Measurements from ENCODE around the gene GAS7. TPM values are rescaled to one million over a fixed set of nuclear protein-coding genes. Genes with fewer than 3 reads are reported as not detected.

GAS7 gene
- total RNA-seq, 1 donor from 2014 or later = 51.3 TPM

GRCh38 chr17:10171581-10171981, 26.8 kb downstream of the GAS7 start:
- DNase-seq (ENCODE audit: low spot score) = peak; percentile 67

- DNase-seq (ENCODE audit: low spot score) = peak; percentile 65
Observed at GRCh38 chr17:10171122-10171571, 27.3 kb downstream of the GAS7 start.

DNA sequence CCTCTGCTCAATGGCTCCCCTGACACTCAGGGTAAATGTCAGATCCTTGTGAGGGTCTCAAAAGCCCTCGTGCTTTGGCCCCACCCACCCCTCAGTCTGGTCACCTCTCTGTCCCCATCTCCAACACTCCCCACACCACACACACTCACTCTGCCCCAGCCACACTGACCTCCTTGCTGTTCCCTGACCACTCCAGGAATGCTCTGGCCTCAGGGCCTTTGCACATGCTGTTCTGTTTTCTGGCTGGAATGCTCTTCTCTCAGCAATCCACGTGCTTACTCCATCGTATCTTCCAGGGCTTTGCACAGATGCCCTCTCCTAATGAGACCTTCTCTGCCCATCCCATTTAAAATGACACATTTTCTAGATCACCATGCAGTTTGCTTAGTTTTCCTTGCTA, 28.2 kb downstream of the GAS7 start:
- no peak for DNase-seq (ENCODE audit: low spot score)

DNA sequence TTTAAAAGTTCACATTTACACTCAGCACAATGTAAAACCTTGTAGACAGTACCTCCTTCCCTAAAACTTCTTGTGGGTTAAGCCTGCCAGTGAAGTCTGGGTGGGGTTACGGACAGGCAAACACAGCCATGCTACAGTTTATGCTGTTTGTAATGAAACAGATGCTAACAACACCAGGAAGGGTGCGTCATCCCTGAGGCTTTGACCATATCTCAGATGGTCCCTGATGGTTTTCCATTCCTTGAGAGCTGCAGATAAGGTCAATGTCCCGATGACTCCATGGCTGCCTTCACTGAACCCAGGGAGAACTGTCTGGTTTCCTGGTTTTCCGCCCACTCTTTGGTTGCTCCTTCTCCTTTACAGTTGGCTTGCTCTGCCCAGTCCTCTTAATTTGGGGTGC, 29.1 kb downstream of the GAS7 start:
- DNase-seq (ENCODE audit: low spot score) = peak; percentile 62

- DNase-seq (ENCODE audit: low spot score) = no peak
Observed at GRCh38 chr17:10166176-10166935, 32.0 kb downstream of the GAS7 start.

DNA sequence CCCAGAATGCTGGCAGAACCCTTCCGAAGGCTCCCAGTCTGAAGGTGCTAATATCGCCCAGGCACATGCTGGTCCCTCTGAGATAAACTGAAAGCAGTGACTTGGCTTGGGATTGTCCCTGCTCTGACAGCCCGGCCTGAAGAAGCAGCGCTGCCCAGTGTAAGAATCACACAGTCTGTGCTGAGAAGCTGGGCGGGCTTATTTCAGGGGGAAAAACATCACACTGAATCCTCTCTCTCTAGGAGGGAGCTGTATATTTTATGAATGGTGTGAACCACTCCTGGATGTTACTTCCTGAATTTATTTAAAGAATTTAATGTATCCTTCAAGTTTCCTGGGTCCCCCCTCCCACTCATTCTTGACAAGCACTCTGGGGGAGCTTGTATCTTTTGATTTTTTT, 36.3 kb downstream of the GAS7 start:
- peak; percentile 70 for DNase-seq (ENCODE audit: low spot score)

DNA sequence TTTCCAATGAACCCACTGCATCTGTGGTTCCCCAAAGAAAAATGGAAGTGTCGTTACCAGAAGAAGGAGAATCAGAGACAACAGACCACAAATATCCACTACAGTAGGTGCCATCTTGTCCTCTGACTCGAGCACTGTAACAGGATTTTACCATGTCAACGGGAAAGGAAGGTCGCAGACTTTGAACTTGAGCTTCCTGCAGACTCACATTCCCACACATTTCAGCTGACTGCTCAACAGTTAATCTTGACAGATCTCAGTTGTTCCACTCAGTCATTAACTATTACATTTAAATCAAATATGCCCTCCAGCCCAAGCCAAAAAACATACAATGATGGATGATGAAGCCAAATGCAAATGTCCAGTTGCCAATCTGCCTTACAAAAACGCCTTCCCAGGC, 37.0 kb downstream of the GAS7 start:
- DNase-seq (ENCODE audit: low spot score) = no peak

- peak; percentile 55 for DNase-seq (ENCODE audit: low spot score)
Observed at GRCh38 chr17:10156948-10157607, 41.3 kb downstream of the GAS7 start.

- DNase-seq (ENCODE audit: low spot score) = no peak
Observed at GRCh38 chr17:10156599-10156947, 41.8 kb downstream of the GAS7 start.

DNA sequence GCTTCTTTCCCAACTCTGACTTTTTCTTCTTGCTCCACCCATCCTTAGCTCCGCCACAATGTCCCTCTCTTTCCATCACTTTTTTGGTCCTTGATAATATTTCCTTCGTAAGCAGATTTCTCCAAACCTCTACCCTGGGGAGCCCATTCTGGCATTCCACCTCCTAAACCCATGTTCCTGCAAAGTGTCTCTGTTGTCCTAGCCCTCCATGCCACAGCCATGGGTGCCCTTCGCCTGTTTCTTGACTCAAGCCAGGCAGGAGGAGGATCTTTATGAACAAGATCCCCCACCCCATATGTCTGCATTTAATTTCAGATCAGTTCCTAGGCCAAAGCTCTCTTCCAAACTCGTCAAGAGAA, 42.4 kb downstream of the GAS7 start:
- DNase-seq (ENCODE audit: low spot score) = no peak

DNA sequence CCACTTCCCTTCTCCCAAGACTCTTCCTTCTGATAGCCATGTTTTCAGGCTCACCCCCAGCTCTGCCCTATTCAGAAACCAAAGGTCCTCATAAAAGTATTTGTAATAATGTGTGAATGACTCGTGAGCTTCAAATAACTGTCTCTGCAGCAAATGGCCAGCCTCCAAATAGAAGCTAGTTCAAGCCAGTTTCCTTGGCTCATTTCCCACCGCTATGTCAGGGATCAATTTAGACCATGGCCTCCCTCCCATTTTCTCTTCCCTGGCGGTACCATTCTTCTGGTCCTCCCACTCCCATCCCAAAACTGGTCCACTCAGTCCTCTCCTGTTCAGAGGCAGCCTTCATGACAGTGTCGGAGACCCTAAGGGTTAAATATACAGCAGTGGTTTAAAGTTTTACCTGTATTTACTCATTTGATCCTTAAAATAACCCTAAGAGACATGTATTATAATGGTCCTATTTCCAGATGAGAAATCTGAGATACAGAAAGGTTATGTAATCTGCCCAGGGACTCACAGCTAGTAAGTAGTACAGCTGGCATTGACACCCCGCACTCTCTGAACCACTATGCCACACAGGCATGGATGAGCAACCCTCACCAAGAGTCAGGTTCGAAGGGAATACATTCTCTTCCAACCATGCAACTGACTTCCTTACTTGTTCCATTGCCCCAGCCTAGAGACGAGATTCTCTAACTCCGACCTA, 42.9 kb downstream of the GAS7 start:
- DNase-seq (ENCODE audit: low spot score) = no peak

DNA sequence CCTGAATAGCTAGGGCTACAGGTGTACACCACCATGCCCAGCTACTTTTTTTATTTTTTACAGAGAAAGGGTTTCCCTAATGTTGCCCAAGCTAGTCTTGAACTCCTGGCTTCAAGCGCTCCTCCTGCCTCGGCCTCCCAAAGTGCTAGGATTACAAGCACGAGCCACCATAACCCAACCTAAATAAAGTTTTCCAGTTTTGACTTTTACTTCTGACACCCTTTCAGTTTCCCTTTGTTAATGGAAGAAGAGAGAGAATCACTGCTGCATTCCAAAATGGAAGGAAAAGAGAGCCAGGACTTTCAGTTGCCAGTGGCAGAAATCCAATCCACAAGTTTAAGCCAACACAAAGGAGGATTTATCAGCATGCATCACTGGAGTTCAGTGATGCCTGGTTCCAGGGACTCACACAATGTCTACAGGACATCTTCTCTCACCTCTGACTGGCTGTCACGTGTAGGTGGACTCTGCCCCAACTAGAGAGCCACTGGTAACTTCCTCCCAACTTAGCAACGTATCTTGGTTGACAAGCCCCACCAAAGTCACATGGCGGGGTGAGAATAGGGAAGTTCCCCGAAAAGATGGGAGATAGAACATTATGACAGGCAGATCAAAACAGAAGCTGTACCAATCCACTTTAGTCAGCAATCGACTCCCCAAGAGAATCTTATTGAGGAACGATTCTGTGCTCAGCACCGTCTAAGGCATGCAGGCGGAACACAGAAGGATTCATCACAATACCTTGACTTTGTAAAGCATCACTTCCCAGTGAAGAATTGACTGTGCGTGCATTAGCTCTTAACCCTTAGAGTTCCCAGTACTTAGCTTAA, 46.5 kb downstream of the GAS7 start:
- DNase-seq (ENCODE audit: low spot score) = no peak

DNA sequence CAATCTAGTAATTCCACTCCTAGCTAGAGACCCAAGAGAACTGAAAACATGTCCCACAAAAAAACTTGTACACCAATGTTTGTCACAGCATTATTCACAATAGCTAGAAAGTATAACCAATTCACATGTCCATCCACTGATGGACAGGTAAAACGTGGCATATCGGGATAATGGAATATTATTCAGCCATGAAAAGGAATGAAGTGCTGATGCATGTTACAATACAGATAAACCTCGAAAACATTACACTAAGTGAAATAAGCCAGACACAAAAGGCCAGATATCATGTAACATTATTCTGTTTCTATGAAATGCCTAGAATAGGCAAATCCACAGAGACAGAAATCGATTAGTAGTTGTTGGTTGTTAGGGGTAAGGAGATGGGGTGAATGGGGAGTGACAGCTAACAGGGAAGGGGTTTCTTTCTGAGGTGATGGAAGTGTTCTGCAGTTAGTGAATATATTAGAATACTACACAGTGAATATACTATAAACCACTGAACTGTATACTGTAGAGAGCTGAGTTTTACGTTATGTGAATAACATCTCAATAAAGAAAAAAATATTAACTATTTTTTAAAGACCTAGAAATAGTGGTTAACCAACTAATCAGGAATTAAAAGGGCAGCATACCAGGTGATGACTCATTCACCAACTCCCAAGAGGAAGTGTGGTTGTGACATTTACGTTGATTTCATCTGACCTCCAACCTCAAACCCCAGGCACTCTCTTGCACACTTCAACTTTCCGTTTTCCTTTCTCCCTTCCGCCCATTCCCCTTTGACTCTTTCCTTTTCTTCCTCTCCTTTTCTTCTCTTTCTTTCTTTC, 48.6 kb downstream of the GAS7 start:
- DNase-seq (ENCODE audit: low spot score) = no peak

GRCh38 chr17:10147761-10148415, 50.5 kb downstream of the GAS7 start:
- DNase-seq (ENCODE audit: low spot score) = no peak

DNA sequence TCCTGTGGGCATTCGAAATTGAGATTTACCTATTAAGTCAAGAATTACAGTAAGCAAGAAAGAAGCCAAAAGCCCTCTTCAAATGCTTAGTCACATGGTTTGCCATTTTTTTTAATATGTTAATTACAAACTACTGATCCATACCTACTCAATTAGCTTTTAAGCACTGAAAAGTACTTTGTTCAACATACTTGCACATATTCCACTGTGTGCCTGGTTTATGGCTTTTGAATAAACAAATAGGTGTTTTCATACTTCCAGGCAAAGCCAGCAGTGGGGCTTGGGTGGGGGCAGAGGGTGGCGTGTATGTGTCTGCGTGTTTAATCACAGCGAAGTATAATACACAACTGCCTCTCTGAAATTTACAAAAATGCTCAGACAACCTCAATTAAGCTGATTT, 51.4 kb downstream of the GAS7 start:
- no peak for DNase-seq (ENCODE audit: low spot score)

DNA sequence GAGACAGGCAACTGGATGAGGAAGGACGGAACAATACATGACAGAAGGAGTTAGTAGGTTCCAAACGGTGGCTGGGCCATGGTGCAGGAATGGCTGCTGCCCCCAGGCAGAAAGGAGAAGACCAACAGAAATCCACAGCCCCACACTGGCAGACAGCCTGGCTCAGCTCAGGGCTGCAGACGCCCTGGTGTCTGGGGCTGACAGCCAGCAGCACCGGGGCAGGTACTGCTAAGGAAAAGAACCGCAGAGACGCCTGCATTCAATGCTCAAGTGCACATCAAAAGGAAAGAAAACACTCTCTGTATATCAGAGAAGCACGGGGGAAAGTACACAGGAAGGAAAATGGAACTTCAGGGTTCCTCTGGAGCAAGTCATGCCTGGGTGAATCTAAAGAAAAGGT, 53.4 kb downstream of the GAS7 start:
- DNase-seq (ENCODE audit: low spot score) = no peak

DNA sequence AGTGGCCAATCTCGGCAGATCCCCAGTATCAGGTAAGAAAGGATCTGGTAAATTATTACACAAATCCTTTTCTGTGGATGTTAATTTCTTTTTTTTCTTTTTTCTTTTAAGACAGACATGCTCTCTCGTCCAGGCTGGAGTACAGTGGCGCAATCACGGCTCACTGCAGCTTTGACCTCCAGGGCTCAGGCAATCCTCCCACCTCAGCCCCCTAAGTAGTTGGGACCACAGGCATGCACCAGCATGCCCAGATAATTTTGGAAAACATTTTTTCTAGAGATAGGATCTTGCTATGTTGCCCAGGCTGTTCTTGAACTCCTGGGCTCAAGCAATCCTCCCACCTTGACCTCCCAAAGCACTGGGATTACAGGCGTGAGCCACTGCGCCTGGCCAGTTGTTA, 54.0 kb downstream of the GAS7 start:
- no peak for DNase-seq (ENCODE audit: low spot score)

DNA sequence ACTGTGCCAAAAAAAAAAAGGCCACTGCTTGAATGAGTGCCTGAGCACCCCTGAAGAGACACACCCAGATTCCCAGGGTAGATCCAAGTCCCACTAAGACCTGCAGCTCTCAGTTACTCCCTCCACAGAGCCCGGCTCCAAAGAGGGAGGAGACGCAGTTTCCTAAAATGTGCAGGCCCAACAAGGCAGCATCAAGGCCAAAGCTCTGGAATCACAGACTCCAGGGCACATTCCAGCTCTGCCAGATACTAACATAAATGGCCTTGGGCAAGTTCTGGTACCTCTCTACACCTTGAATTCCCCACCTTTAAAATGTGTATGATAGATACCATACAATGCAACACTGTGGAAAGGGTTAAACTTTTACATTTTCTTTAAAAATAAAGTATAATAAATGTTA, 57.0 kb downstream of the GAS7 start:
- no peak for DNase-seq (ENCODE audit: low spot score)

DNA sequence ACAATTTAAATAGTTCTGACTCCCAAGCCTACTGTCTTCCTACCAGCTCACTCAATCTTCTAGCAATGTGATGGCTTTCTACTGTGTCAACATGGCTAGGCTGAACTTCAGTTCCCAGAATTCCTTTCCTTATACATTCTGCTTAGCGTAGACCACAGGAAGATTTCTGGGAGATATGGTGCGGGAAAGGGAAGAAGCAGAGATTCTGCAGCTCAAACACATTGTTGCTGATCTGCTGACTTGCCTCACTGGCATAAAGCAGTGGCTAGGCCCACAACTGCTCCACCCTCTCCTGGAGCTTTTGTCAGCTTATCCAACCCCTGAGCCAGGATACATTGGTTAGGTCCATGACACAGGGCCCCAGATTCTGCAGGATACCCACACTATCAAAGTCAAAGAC, 58.8 kb downstream of the GAS7 start:
- no peak for DNase-seq (ENCODE audit: low spot score)

DNA sequence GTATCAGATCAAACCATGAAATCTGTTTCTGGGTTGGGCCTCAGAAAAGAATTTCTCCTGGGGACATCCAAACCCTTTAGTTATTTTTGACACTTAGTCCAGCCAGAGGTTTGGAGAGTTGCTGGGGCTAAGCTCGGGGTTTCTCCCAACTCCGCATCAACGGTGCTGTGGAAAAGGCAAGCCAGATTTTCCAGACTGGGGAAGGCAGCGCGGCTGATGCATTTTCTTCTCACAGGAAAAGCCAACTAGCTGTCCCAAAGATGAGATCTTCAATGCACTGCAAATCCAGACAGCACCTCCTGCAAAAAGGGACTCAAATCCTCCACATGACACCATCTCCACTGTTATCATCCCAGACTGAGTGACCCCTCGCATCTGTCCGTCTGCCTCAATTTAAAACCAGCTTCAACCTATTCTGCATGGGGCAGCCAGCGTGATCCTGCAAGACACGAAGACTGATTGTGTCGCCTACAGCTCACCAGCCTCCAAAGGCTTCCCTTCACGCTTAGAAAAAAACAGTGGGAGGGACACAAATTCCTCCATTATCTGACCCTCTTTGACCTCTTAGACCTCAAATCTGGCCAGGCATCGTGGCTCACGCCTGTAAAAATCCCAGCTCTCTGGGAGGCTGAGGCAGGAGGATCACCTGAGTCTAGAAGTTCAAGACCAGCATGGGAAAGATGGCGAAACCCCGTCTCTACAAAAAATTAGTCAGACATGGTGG, 62.0 kb downstream of the GAS7 start:
- peak; percentile 58 for DNase-seq (ENCODE audit: low spot score)
